Smooth muscle cell of the coronary artery (primary cell): Measurements from ENCODE around the gene RAET1E. TPM values are rescaled to one million over a fixed set of nuclear protein-coding genes. Genes with fewer than 3 reads are reported as not detected.

Experiments used
- total RNA-seq: library from RNA; depleted of rRNA; stranded (reverse); fragments of >200 nt; gene quantifications from 2 replicates; pipeline ENCODE4 v1.2.3, GENCODE V29; 2014; ENCODE audit warnings: low replicate concordance

The RAET1E gene, protein sequence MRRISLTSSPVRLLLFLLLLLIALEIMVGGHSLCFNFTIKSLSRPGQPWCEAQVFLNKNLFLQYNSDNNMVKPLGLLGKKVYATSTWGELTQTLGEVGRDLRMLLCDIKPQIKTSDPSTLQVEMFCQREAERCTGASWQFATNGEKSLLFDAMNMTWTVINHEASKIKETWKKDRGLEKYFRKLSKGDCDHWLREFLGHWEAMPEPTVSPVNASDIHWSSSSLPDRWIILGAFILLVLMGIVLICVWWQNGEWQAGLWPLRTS
- total RNA-seq = 0.15 and 0.47 TPM in 2 replicates

GRCh38 chr6:149897855-149898744 is at the start of gene RAET1E:
TSS of gene RAET1E (minus strand) at chr6:149898113. CDS start at chr6:149890901, 7,212 bp downstream.

DNA sequence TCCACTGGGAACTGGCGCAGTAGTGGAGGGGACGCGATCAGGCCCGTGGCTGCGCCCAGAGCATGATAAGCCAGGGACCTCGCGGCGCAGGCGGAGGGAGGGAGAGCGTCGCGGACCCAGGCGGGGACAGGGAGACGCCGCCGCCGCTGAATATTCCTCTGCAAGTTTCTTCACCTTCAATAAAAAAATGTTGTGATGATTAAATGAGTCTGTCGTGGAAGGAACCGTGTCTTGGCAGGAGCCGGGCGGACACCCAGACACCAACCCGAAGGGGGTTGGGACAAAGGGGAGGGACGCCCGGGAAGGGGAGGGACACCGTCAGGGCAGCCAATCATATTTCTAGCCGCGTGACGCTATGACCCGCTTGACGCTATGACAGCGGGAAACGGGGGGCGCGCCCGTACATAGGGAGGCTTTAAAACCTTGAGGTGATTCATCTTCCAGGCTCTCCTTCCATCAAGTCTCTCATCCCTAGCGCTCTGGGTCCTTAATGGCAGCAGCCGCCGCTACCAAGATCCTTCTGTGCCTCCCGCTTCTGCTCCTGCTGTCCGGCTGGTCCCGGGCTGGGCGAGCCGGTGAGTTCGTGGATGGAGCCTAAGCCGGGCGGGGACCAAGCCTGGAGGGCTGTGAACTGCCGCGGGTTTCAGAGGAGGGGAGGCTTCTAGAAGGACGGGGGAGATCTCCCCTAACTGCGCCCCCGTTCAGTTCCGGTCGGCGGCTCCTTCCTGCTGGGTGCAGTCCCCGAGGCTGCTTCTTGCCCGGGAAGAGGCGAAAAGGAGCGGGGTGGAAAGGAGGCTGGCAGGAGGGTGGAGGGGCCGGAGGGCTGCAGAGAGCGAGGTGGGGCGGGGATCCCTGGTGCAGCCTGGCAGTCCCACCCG is 43.9 kb upstream of the RAET1E start, which contains the start of gene ULBP2:
ULBP2 (plus strand) TSS at position 432 of the 878 bp plus-strand sequence; CDS start at position 491, 59 bp downstream.

DNA sequence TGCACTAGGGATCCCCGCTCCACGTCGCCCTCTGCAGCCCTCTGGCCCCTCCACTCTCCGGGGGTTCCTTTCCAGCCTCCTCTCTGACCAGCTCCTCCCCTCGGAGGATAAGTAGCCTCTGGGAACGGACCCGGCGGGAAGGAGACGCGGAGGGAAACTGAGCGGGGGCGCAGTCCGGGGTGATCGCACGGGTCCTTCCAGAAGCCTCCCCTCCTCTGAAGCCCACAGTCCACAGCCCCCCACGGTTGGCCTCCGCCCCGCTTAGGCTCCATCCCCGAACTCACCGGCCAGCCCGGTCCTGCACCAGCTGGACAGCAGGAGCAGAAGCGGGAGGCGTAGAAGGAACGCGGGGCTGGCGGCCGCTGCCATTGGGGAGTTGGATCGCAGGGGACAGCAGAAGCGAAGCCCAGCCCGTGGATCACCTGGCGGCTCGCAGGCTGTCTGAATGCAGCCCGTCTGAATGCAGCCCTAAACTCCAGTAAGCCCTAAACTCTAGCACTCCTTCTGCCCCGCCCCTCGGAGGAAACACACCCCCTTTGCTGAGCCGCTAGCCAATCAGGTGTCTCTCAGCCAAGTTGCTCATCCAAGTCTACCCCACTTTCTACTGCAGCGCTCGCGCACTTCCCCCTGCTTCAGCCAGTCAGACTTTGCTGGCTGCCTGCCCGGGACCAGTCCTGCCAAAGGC is 24.9 kb upstream of the RAET1E start, which contains the start of gene RAET1G:
RAET1G (minus strand) TSS at position 480 of the 685 bp plus-strand sequence; CDS start at position 369, 111 bp downstream.

DNA sequence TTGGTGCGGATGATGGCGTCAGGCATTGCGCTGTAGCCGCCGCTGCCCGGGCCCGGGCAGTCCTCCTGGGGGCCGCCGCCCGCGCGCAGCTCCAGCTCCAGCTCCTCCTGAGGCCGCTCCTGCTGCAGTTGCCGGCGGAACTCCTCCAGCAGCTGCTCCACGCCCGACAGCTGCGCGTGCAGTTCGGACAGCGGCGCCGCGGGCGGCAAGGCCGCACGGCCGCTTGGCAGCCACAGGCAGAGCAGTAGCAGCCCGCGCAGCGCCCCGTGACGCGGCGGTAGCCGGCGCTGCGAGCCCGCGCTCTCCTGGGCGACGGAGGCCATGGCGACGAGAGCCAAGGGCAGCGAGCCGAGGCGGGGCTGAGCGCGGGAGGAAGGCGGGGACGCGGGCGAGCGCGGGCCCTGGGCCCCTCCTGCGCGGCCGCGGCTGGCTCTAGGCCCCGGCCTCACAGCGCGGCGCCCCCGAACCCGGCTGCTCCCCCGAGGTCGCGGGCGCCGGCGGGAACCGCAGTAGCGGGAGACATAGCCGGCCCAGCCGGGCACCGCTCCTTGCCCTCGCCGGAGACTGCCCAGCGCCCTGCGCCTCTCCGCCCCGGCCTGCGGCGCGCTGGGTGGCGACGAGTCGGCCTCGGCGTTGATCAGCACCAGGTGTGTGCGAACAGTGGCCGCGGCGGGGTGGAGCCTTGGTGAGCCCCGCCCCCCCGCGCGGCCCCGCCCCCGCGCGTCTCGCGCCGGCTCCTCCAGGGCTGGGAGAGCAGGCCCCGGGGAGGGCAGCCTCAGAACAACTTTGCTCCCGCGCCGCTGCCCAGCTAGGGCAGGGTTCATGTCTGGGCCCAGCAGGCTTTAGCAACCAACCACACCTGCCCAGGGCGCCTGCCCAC is 34.0 kb downstream of the RAET1E start, which contains the start of gene LRP11:
LRP11 (minus strand) TSS at position 662 of the 880 bp plus-strand sequence; CDS start at position 323, 339 bp downstream.

Other genes with a start within 250 kb of the RAET1E start
- 23.9 and 32.2 TPM in 2 replicates for gene KATNA1, start 249.4 kb downstream of the RAET1E start, total RNA-seq
- gene LATS1, start 180.0 kb downstream of the RAET1E start, total RNA-seq = 2.9 and 5.0 TPM in 2 replicates
- 11.3 and 17.8 TPM in 2 replicates for gene NUP43, start 151.6 kb downstream of the RAET1E start, total RNA-seq
- gene PCMT1, start 148.4 kb downstream of the RAET1E start, total RNA-seq = 104 and 114 TPM in 2 replicates
- 28.8 and 44.4 TPM in 2 replicates for gene LRP11, start 33.8 kb downstream of the RAET1E start, total RNA-seq
- 0.23 and 3.3 TPM in 2 replicates for gene RAET1G, start 25.0 kb upstream of the RAET1E start, total RNA-seq
- 1.9 and 7.7 TPM in 2 replicates for gene ULBP2, start 43.9 kb upstream of the RAET1E start, total RNA-seq
- 0.30 TPM in 1 of 2 replicates, not detected in the other for gene ULBP1, start 65.8 kb upstream of the RAET1E start, total RNA-seq
- gene RAET1L, start 127.4 kb upstream of the RAET1E start, total RNA-seq = not detected in 2 replicates
- gene ULBP3, start 171.0 kb upstream of the RAET1E start, total RNA-seq = 5.0 and 5.2 TPM in 2 replicates
- gene PPP1R14C, start 244.9 kb upstream of the RAET1E start, total RNA-seq = 0.90 and 3.2 TPM in 2 replicates